ENCODE results near the gene SLC37A1. TPM values are rescaled to one million over a fixed set of nuclear protein-coding genes. Genes with fewer than 3 reads are reported as not detected.
A peak's percentile ranks its signal among the peaks of the same experiment; 100 is the strongest.
"Not testable (repeated sequence)": the region's sequence is repeated elsewhere in the genome, so short reads cannot be mapped to it uniquely, and the experiment has no call there.

Gene SLC37A1
- total RNA-seq (2014; rRNA removed): not detected in 2 replicates
- 0.11 TPM for polyA plus RNA-seq (2012)

- no peak for DNase-seq (ENCODE audit: low read depth)
Observed at GRCh38 chr21:42513151-42513984, at the start of gene SLC37A1. TSS of gene SLC37A1 (plus strand) at chr21:42513852. CDS start at chr21:42518455, 4,603 bp downstream.

- DNase-seq (ENCODE audit: low read depth): peak; percentile 28
Observed at GRCh38 chr21:42463861-42464515, 49.7 kb upstream of the SLC37A1 start.

GRCh38 chr21:42465008-42465802 is 48.4 kb upstream of the SLC37A1 start:
- peak; percentile 6 for DNase-seq (ENCODE audit: low read depth)

GRCh38 chr21:42465803-42466127 is 47.9 kb upstream of the SLC37A1 start:
- no peak for DNase-seq (ENCODE audit: low read depth)

GRCh38 chr21:42466700-42467099 is 47.0 kb upstream of the SLC37A1 start:
- no peak for DNase-seq (ENCODE audit: low read depth)

- peak; percentile 15 for DNase-seq (ENCODE audit: low read depth)
Observed at GRCh38 chr21:42467140-42467983, 46.3 kb upstream of the SLC37A1 start.

- DNase-seq (ENCODE audit: low read depth): no peak
Observed at GRCh38 chr21:42468491-42469131, 45.0 kb upstream of the SLC37A1 start.

GRCh38 chr21:42469272-42469671 is 44.4 kb upstream of the SLC37A1 start:
- no peak for DNase-seq (ENCODE audit: low read depth)

- DNase-seq (ENCODE audit: low read depth): not testable (repeated sequence)
Observed at GRCh38 chr21:42469726-42470125, 43.9 kb upstream of the SLC37A1 start.

- DNase-seq (ENCODE audit: low read depth): no peak
Observed at GRCh38 chr21:42471206-42471605, 42.4 kb upstream of the SLC37A1 start.

- no peak for DNase-seq (ENCODE audit: low read depth)
Observed at GRCh38 chr21:42471716-42472330, 41.8 kb upstream of the SLC37A1 start.

- no peak for DNase-seq (ENCODE audit: low read depth)
Observed at GRCh38 chr21:42472521-42472920, 41.1 kb upstream of the SLC37A1 start.

- no peak for DNase-seq (ENCODE audit: low read depth)
Observed at GRCh38 chr21:42473498-42474042, 40.1 kb upstream of the SLC37A1 start.

GRCh38 chr21:42474043-42474831 is 39.4 kb upstream of the SLC37A1 start:
- DNase-seq (ENCODE audit: low read depth): no peak

- DNase-seq (ENCODE audit: low read depth): no peak
Observed at GRCh38 chr21:42475036-42475435, 38.6 kb upstream of the SLC37A1 start.

- no peak for DNase-seq (ENCODE audit: low read depth)
Observed at GRCh38 chr21:42475526-42476387, 37.9 kb upstream of the SLC37A1 start.

GRCh38 chr21:42476388-42477331 is 37.0 kb upstream of the SLC37A1 start:
- DNase-seq (ENCODE audit: low read depth): no peak
